Neural crest cell (in vitro differentiated cells): ENCODE results near the gene JOSD2. TPM values are rescaled to one million over a fixed set of nuclear protein-coding genes. Genes with fewer than 3 reads are reported as not detected.
A peak's percentile ranks its signal among the peaks of the same experiment; 100 is the strongest.

Experiments
- DNase-seq: peaks from one replicate; pipeline ENCODE4 v3.0.0; 2021; ENCODE audit warnings: low read depth, mixed read lengths, low spot score
- H3K27ac Mint-ChIP-seq: one replicate; pipeline ENCODE4 v1.8.0; 2021; ENCODE audit warnings: mild to moderate bottlenecking, mixed read lengths; ENCODE audit not compliant: unreplicated experiment
- H3K27me3 Mint-ChIP-seq: 2 replicates; pipeline ENCODE4 v1.8.0; 2021; ENCODE audit warnings: low read depth, mild to moderate bottlenecking, mixed read lengths
- H3K36me3 Mint-ChIP-seq: 2 replicates; pipeline ENCODE4 v1.8.0; 2021; ENCODE audit warnings: low read depth, mild to moderate bottlenecking, mixed read lengths
- H3K4me1 Mint-ChIP-seq: 2 replicates; pipeline ENCODE4 v1.8.0; 2021; ENCODE audit warnings: mixed read lengths
- H3K4me3 Mint-ChIP-seq: one replicate; pipeline ENCODE4 v1.8.0; 2021; ENCODE audit warnings: mild to moderate bottlenecking, mixed read lengths
- H3K9me3 Mint-ChIP-seq: 2 replicates; pipeline ENCODE4 v1.8.0; 2021; ENCODE audit warnings: mixed read lengths
- CTCF ChIP-seq: fragments of 200-600 bp; sonication (generic); conservative IDR thresholded peaks from 2 replicates; pipeline ENCODE4 v1.5.0; 2021; ENCODE audit warnings: antibody characterized with exemption, mild to moderate bottlenecking
- total RNA-seq: library from RNA; stranded (reverse); gene quantifications from 2 replicates; pipeline ENCODE4 v1.2.1, GENCODE V29; 2021

The JOSD2 gene
- total RNA-seq, 1 donor from 2014 or later, result 10.9 TPM

DNA sequence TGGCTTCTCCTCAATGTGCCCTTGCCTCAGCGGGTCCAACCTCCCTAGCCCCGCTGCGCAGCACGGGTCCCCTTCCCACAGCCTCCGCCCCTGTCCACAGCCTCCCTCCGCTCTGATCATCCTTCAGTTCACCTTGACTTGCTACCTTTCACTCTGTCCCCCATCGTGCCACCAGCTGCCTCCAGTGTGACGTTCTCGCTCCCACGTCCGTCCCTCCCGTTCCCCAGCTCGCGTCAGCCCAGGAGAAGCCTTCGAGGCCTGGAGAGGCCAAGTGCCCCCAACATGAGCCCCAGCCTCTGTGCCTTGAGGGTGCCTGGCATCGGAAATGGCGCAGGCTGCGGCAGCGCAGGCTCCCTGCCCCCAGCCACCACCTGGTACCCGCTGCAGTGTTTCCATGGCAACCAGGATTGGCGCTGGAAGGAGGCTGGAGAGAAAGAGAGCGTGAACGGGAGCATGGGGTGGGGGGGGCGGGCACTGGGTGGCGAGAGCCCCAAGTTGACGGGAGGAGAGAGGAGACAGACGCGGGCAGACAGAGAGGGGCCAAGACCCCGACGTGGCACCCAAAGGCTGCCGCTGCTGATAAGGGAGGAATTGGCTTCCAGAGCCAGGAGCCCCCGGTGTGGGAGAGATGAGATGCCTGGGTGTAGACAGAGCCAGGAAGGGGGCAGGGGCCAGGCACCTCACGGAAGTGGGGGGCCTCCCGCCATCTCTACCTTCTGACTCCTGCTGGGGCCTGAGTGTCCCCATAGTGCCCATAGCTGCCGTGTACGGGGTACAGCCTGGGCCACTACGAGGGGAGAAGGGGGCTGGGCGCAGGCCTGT is 3.6 kb upstream of the JOSD2 start:
- H3K9me3 Mint-ChIP-seq, result no peaks in the 10 kb centered on the region
- peaks cover 8% of the 10 kb centered on the region for H3K27me3 Mint-ChIP-seq
- H3K36me3 Mint-ChIP-seq, result peaks cover 4% of the 10 kb centered on the region
- peak overlapping the region; percentile 64 for H3K4me3 Mint-ChIP-seq
- peaks cover 33% of the 10 kb centered on the region for H3K4me1 Mint-ChIP-seq
- H3K27ac Mint-ChIP-seq, result peak overlapping the region; percentile 90
- no peak for DNase-seq
- no peak for TF ChIP-seq CTCF

DNA sequence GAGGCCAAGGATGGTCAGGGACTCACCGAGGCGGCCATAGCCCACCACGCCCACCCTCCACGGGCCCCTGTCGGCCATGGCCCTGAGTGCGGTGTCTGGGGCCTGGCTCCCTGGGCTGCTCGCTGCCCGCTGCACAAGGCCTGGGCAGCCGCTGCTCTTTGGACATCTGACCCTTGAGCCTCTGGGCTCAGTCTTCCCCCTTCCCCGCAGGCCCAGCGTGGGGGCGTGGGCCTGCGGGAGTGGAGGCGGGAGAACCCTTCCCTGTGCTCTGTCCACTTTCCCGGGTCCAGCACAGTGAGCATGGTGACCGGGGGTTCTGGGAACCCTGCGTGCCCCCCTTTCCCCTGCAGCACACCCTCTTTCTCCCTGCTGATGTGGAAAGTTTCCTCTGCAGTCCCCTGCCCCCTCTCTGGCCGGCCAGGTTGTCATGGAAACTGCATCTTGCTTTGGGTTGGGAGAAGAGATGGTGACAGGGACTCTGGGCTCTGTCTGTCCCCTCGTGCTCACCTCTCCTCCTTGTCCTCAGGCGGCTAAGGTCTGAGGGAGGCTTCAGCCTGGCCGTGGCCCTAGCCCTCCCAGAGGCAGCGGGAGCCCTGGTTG is 2.9 kb upstream of the JOSD2 start, which contains the start of gene ASPDH:
ASPDH (minus strand) TSS at position 168 of the 600 bp plus-strand sequence; CDS start at position 78, 90 bp downstream.
- peaks cover 38% of the 10 kb centered on the region for H3K4me1 Mint-ChIP-seq
- H3K36me3 Mint-ChIP-seq, result peaks cover 4% of the 10 kb centered on the region
- no peak for DNase-seq
- TF ChIP-seq CTCF, result no peak
- H3K27me3 Mint-ChIP-seq, result peaks cover 8% of the 10 kb centered on the region
- H3K4me3 Mint-ChIP-seq, result peak within 1 kb of the TSS; percentile 64
- no peaks in the 10 kb centered on the region for H3K9me3 Mint-ChIP-seq
- H3K27ac Mint-ChIP-seq, result peak within 1 kb of the TSS; percentile 90

GRCh38 chr19:50512999-50513745 is 2.2 kb upstream of the JOSD2 start:
- no peak for TF ChIP-seq CTCF
- H3K27me3 Mint-ChIP-seq, result peaks cover 8% of the 10 kb centered on the region
- no peaks in the 10 kb centered on the region for H3K9me3 Mint-ChIP-seq
- peaks cover 45% of the 10 kb centered on the region for H3K4me1 Mint-ChIP-seq
- H3K27ac Mint-ChIP-seq, result peak overlapping the region; percentile 84
- no peak for DNase-seq
- H3K36me3 Mint-ChIP-seq, result no peaks in the 10 kb centered on the region
- peak overlapping the region; percentile 23 for H3K4me3 Mint-ChIP-seq

GRCh38 chr19:50512112-50512998 is 1.4 kb upstream of the JOSD2 start:
- H3K9me3 Mint-ChIP-seq, result no peaks in the 10 kb centered on the region
- H3K36me3 Mint-ChIP-seq, result no peaks in the 10 kb centered on the region
- no peak for TF ChIP-seq CTCF
- peaks cover 8% of the 10 kb centered on the region for H3K27me3 Mint-ChIP-seq
- no peak for DNase-seq
- H3K4me3 Mint-ChIP-seq, result no peak overlapping the region
- H3K4me1 Mint-ChIP-seq, result peaks cover 47% of the 10 kb centered on the region
- no peak overlapping the region for H3K27ac Mint-ChIP-seq

DNA sequence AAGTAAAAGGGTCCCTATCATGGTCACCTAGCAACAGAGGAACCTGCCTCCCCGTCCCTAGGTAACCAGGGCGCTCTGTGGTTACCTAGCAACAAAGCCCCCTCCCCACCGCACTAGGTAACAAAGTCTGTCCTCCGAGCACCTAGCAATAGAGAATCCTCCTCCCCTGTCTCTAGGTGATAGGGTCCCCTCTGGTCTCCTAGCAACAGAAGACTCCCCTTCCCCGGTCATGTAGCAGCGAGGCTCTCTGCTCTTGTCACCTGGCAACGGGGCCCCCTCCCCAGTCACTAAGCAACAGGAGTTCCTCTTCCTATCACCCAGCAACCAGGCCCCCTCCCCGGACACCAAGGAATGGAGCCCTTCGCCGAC is 307 bp downstream of the JOSD2 start:
- no peak for DNase-seq
- Mint-ChIP-seq H3K27me3 (peaks cover 8% of the 10 kb centered on the region), H3K27ac (peak overlapping the region; percentile 95), H3K36me3 (no peaks in the 10 kb centered on the region), H3K9me3 (no peaks in the 10 kb centered on the region), H3K4me3 (peak overlapping the region; percentile 95), H3K4me1 (peaks cover 47% of the 10 kb centered on the region)
- no peak for TF ChIP-seq CTCF
